AG09319 (cell line): ENCODE data around the gene KANSL1.

Source experiments
- DNase-seq: peaks from one replicate; pipeline ENCODE4 v3.0.0-alpha.2; 2010; ENCODE audit warnings: low read depth; ENCODE audit errors: extremely low read depth
- TF ChIP-seq, protein P1 (sequence below): IDR thresholded peaks from 2 replicates; pipeline ENCODE4 v1.5.1; 2011; ENCODE audit warnings: low read depth, mild to moderate bottlenecking, inconsistent platforms, low read length, moderate library complexity

The KANSL1 gene

DNA sequence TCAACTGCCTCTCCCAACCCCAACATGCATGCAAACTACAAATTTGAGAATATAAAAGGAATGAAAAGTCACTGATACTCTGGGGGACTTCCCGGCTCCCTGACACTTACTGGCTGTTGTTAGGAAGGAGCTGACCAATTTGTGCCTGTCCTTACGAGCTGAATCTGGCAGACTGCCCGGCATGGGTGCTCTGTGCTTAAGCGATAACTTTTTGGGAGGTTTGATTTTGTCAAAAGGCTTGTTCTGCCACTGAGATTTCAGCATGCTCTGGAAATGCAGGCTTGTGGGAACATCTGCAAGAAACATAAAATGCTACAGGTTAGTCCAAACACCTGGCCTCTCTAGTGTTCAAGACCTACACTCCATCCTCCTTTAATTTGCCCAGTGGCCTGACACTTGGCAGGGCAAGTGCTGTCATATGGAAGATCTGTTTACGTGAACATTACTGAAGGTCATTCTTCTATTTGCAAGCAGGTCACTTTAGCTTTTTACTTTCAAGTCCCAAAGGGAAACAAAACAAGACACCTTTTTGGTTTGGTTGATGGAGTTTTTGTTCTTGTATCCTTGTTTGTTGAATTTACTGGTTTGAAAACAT lies 153.5 kb downstream of the KANSL1 start:
- TF ChIP-seq, protein P1, sequence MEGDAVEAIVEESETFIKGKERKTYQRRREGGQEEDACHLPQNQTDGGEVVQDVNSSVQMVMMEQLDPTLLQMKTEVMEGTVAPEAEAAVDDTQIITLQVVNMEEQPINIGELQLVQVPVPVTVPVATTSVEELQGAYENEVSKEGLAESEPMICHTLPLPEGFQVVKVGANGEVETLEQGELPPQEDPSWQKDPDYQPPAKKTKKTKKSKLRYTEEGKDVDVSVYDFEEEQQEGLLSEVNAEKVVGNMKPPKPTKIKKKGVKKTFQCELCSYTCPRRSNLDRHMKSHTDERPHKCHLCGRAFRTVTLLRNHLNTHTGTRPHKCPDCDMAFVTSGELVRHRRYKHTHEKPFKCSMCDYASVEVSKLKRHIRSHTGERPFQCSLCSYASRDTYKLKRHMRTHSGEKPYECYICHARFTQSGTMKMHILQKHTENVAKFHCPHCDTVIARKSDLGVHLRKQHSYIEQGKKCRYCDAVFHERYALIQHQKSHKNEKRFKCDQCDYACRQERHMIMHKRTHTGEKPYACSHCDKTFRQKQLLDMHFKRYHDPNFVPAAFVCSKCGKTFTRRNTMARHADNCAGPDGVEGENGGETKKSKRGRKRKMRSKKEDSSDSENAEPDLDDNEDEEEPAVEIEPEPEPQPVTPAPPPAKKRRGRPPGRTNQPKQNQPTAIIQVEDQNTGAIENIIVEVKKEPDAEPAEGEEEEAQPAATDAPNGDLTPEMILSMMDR = no peak

DNA sequence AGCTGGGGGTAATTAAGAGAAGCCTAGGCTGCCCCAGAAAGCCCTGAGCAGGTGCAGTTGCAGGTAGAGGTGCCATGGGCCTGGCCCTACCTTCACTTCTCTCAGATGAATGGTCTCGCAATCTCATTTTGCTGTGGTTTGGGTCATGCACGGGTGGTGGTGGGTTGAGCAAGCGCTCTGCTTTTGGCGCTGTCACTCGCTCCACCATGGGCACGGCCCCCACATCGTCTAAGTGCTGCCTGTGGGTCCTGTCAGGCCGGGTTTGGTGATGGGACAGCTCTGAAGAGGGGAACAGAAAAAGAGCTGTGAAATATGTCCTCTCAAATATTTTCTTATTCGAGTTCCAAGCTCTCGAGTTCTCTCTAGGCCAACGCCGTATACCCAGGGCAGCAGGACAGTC lies 154.3 kb downstream of the KANSL1 start:
- TF ChIP-seq, protein P1 = no peak
- DNase-seq = no peak

More for the DNA sequence above, 153.5 kb downstream of the KANSL1 start:
- DNase-seq = no peak

DNA sequence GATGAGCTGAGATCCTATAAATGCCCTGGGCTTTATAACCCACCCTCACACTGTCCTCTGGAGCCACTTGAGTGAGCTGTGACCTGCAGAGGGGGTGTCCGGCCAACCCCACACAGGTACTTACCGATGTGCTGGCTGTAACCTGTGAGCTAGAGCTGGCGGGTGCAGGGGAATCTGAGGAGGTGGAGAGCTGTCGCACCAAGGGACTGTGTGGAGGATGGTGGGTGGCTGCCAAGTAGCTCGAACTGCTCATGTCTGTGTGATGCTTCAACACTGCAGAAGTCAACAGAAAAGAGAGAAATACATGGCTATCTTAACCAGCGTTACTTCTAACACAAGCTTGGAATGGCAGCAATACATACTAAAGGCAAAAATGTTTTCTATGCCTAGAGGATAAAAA lies 154.8 kb downstream of the KANSL1 start:
- TF ChIP-seq, protein P1 = no peak
- no peak for DNase-seq

DNA sequence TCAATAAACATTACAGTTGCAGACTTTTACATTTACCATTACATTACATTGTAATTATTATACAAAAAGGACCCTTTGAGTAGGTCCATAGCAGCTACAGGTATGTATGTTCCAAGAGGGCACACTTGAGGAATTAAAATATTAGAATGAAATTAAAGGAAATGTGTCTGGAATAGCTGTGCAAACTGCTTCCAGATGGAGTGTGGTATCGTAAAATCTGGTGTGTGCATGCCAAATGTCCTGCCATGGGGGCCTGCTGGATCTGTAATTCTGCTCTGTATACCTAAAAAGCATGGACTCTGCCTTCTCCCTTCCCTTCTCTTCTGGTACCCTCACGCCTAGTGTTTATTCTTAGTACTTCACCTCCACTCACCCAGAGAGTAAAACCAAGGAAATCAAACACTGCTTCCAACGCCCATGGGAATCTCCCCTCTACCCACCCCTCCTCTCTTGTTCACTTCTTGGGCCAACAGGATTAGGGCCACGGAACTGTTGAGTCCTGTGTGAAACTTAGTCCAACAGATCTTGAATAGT lies 155.4 kb downstream of the KANSL1 start:
- DNase-seq = no peak
- TF ChIP-seq, protein P1 = no peak

DNA sequence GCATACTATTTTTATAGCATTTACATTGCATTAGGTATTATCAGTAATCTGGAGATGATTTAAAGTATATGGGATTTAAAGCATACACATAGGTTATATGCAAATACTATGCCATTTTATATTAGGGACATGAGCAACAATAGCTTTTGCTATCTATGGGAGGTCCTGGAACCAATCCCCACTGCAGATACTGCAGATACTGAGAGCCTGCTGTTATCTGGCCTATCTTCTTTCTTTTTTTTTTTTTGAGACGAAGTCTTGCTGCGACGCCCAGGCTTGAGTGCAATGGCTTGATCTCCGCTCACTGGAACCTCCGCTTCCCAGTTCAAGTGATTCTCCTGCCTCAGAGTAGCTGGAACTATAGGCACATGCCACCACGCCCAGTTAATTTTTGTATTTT lies 156.7 kb downstream of the KANSL1 start:
- TF ChIP-seq, protein P1 = no peak
- no peak for DNase-seq

GRCh38 chr17:46035112-46035818 lies 158.0 kb downstream of the KANSL1 start:
- DNase-seq = no peak
- TF ChIP-seq, protein P1 = no peak

DNA sequence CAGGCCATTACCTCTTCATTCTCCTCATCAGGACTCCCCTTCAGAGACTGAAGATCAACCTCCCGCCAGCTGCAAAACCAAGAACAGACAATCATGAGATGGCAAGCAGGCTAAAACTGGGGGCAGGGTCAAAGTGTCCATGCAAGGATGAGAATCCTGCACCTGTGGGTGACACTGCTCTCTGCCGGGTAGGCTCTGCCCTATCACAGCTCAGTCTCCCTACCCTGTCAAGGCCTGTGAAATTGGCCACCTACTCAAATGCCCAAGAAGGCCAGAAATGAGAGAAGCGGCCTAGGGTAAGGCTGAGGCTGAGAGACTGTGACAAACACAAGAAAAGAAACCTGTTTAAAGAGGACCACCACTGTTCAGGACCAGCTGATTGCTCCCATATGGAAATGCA lies 159.8 kb downstream of the KANSL1 start:
- TF ChIP-seq, protein P1 = no peak
- no peak for DNase-seq
